Fibroblast of skin of right quadriceps (primary cell): Measurements from ENCODE around the gene ATP10A.

ENCODE experiments used
- DNase-seq: peaks from one replicate; pipeline ENCODE4 v3.0.0-alpha.2; 2013

Gene ATP10A

DNA sequence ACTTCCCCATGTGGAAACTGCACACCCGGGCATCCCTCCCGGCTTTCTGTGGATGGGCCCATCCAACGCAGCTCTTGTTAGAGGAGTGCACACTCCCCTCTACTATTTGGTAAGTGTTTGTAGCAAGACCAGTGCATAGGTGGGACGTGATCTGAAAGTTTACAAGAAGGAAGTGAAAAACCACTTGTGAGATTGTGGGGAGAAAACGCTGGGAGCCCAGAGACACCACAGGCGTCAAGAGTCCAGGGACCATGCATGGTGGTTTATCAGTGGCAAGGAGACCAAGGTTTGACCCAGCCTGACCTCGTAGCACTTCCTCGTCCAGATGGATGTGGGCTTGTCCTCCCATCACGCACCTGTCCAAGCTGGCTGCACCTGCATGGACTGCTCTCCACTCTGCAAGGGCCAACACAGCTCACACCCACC is 51.6 kb downstream of the ATP10A start:
- no peak for DNase-seq

- no peak for DNase-seq
These were observed 52.5 kb downstream of the ATP10A start for GRCh38 chr15:25810631-25811091.

DNA sequence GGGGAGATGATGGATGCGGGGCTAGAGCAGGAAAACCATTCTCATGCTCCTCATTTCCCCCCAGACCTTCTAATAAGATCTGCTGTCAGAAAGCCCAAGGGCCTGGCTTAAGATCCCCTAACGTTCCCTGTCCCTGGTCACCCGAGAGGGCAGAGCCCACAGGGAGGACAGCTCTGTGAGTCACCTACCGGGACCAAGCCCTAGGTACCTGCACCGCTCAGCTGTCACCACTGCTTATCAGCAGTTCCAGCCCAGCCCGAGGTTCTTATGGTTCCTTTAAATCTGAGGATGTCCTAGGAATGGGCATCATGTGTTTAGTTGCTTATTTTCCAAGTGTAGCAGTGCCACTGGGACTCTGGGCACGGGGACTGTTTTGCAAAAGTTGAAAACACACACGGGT is 53.0 kb downstream of the ATP10A start:
- DNase-seq = no peak

- DNase-seq = no peak
These were observed 56.1 kb downstream of the ATP10A start for GRCh38 chr15:25807063-25807462.

DNA sequence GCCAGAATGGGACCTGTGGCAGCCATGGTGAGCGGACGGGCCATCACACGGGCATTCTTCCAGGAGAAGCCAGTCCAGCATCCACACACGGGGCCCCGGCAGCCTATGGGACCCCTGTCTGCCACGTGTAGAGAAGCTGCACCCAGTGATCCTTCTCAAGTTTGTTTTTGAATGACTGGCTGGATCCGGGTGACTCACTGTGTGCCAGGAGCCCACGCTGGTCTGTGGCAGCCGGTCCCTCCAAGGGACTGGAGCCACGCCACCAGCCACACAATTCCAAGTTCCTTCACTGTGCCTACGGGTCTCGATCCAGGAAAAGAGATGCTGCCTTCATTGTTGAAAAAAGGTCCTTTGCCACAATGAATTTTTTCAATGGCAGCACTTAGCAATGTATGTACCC is 58.1 kb downstream of the ATP10A start:
- DNase-seq = no peak

- DNase-seq = no peak
These were observed 58.7 kb downstream of the ATP10A start for GRCh38 chr15:25804451-25804850.

DNA sequence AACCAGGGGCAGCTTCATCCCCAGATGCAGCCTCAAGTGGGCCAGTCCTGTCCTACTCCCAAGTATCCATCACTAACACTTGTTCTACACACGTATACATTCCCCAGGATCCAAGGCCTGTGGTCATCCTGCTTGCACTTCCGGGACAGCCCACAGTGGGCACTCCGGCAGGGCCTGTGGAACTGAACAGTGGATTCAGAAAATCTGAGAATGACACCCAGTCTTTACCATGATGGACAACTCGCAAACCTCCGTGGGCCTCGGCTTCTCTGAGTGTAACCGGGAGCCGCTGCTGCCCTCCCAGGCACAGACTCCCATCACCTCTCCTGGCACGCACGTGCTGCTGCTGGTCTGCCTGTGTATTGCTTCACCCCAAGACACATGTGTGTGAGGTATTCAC is 59.6 kb downstream of the ATP10A start:
- no peak for DNase-seq

GRCh38 chr15:25803036-25803435 is 60.1 kb downstream of the ATP10A start:
- no peak for DNase-seq

DNA sequence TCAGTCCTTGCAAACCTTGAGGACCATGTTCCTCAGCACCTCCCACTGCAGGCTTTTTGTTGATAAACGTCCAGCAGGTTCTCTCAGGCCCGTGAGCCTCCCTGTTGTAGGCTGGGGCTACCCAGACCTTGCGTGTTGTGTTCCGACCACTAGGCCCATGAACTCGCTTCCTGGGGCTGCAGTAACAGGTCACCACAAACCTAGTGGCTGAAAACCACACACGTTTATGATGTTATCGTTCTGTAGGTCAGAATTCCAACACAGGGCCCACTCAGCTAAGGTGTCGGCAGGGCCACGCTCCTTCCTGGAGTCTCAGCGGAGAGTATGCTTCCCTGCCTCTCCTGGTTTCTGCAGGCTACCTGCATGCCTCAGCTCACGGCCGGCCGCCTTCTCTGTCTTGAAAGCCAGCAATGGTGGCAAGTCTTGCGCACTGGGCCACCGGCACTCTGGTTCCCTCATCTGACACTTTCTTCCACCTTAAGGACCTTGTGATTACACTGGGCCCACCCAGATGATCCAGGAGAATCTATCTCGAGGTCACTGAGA is 60.8 kb downstream of the ATP10A start:
- DNase-seq = no peak

- no peak for DNase-seq
These were observed 61.4 kb downstream of the ATP10A start for GRCh38 chr15:25801586-25802284.

GRCh38 chr15:25800761-25801515 is 62.2 kb downstream of the ATP10A start:
- no peak for DNase-seq

DNA sequence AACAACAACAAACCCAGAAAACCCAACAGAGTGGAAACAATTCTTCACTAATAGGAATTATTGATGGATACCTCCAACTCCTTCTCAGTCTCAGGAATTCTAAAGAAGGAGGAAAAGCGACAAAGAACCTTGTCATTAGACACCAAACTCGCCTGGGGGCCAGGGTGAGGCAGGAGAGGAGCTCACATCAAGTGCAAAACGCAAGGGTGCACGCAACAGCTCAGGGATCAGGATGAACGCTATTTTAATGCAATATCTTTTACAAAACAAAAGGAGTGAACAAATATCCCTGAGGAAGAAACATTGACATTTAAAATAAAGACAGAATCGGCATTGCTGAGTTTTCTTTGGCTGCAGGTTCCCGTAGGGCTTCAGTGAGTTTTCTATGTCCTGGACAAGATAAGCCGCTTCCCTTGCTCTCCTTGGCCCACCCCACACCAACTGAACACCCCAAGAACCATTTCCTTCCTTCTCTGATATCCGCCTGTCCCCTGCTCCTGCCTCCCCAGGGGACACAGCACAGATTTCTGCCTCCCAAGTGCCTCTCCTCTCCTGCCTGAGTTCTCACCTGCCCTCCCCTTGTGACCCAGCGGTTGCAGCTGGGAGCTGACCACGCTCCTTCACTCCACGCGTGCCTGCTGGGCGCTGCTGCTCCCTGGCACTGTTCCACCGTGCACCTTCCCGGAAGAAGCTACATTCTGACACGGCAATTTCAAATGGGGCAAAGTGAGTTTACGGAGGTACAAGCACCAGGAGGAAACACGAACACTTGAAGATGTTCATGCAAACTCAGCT is 63.0 kb downstream of the ATP10A start:
- no peak for DNase-seq

DNA sequence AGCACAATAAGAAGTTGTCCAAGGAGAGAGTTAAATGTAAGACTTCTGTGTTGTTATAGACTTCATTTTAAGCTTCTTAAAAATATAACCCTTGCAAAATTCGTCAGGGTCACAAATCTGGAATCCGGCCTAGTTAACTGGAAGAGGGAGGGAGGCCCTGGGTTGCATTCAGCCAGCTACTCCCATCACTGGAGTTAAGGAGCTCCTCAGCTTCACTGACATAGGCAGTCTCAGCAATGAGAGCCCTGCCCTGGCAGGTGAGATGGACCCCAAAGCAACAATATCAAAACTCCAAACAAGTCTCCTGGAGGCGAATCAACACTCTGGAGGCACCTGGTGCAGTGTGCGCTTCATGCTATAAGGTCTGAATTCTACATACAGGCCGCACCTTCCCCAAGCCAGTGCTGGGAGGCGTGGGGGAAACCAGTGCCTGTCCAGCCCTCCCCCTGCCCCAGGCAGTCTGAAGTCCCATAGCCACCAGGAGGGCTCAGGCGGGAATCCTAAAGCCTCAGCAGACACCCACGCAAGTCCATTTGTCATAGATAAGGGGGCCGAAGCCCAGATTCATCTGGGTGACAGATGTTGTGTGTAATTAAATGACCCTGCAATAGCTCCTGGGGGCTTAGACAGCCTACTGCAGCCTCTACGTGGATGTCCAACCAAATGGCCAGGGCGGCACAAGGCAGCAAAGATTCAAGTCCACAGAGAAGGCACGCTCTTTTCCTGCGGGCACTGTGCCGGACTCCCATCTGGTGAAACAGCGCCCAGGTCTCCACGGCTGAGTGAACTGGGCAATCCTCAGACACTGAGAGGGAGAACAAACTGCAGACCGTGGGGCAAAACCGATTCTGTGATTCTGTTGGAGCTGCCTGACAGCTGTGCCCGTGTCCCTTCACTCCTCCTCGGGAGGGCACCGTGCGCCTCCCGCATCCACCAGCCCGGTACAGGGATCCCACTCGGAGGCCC is 64.9 kb downstream of the ATP10A start:
- DNase-seq = no peak

GRCh38 chr15:25797511-25797935 is 65.6 kb downstream of the ATP10A start:
- no peak for DNase-seq

GRCh38 chr15:25797035-25797434 is 66.1 kb downstream of the ATP10A start:
- DNase-seq = no peak

GRCh38 chr15:25796395-25796794 is 66.7 kb downstream of the ATP10A start:
- no peak for DNase-seq

- DNase-seq = no peak
These were observed 67.4 kb downstream of the ATP10A start for GRCh38 chr15:25795712-25796111.

GRCh38 chr15:25795061-25795460 is 68.1 kb downstream of the ATP10A start:
- no peak for DNase-seq

DNA sequence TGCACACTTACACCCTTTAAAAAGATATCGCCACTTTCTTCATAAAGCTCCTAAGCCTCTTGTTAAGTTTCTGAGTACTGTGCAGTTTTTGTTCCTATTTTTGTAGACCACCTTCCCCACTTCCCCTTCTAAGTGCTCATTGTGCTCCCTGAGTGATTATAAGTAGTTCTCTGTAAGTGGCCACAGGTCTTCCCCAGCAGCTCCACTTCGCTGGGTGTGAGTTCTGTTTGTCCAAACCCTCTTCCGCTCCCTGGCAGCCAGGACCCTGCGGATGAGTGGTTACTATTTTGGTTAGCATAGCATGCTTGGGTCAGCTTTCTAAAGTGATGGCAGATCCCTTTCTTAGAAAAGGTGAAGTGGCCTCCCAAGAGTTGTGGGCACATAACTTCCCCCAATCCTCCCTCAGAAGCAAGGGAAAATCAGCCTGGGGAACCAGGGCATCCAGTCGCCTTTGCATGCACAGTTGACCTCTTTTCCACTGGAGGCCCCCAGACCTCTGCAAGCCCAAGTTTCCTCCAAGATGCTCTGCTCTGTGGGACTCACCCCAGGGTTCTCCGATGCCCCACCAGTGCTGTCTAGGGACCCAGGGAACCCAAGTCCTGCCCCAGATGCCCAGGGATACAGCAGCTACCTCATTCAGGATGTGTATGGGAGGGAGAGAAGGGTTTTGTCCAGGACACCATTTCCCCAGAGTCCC is 69.6 kb downstream of the ATP10A start:
- DNase-seq = no peak

DNA sequence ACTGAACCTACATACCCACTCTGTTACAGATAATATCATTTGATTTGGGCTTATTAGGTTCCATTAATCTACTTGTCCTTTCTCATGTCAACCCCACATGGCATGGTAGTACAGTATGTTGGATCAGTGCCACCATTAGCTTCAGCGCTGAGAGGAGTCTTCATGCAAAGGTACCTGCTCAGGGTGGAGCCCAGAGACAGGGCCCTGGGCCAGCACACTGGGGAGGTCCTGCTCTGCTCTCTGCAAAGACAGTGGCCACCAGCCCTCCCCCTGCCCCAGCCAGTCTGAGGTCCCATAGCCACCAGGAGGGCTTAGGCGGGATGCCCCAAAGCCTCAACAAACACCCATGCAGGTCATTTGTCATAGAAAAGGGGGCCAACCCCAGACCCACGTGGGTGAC is 71.0 kb downstream of the ATP10A start:
- no peak for DNase-seq

DNA sequence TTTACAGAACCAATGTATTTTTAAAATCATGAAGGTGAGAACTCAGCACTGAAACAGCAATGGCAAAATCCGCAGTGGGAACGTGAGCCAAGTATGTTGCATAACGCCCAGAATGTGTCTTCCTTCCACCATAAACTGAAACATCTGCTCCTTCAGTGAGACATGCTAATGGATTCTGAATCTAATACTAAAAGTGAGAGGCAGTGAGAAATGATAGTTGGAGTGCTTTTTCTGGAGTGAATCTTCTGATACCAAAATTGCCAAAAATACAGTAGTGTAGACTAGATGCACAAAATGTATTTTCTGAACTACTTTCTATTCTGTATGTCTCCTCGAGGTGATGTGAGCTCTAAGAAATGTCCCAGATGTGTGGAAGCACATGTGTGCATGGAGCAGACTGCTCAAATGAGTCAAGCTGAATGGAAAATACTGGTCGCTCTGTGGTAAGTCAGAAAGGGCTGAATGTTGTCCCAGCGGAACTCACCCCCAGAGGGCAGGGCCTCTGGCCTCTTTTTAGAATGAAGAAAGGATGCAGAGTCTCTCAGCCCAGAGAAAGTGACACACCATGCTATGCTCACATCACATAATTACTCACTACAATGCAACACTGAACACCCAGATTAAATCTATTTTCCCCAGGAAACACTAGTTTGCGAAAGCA is 73.0 kb downstream of the ATP10A start:
- peak; percentile 89 for DNase-seq
